VCaP (cell line): Measurements from ENCODE around the gene DNAJA2.
A peak's percentile ranks its signal among the peaks of the same experiment; 100 is the strongest.

ENCODE experiments used
- H3K27ac ChIP-seq: fragments of 450-650 bp; 2 replicates; pipeline ENCODE4 v1.5.1; 2017
- TF ChIP-seq, protein P1 (sequence below): fragments of 450-650 bp; conservative IDR thresholded peaks from 2 replicates; pipeline ENCODE4 v1.5.1; 2017; ENCODE audit warnings: mild to moderate bottlenecking, moderate library complexity

Gene DNAJA2

DNA sequence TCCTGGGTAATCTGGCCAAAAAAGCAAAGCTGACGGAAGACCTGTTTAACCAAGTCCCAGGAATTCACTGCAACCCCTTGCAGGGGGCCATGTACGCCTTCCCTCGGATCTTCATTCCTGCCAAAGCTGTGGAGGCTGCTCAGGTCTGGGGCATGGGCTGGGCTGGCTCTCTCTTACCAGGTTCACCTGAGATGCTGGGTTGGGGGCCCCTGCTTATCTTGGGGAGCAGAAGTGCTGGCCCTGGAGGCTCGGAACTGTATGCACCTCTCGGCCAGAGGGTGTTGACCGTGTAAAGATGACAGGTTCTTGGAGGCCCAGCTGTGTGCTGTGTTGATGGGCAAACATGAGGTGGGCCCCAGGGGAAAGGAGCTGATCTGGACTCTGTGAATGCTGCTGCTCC is 49.1 kb downstream of the DNAJA2 start:
- peak overlapping the region; percentile 14; the same call in 1 of the 2 replicates for H3K27ac ChIP-seq
- TF ChIP-seq, protein P1, sequence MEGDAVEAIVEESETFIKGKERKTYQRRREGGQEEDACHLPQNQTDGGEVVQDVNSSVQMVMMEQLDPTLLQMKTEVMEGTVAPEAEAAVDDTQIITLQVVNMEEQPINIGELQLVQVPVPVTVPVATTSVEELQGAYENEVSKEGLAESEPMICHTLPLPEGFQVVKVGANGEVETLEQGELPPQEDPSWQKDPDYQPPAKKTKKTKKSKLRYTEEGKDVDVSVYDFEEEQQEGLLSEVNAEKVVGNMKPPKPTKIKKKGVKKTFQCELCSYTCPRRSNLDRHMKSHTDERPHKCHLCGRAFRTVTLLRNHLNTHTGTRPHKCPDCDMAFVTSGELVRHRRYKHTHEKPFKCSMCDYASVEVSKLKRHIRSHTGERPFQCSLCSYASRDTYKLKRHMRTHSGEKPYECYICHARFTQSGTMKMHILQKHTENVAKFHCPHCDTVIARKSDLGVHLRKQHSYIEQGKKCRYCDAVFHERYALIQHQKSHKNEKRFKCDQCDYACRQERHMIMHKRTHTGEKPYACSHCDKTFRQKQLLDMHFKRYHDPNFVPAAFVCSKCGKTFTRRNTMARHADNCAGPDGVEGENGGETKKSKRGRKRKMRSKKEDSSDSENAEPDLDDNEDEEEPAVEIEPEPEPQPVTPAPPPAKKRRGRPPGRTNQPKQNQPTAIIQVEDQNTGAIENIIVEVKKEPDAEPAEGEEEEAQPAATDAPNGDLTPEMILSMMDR, result no peak

DNA sequence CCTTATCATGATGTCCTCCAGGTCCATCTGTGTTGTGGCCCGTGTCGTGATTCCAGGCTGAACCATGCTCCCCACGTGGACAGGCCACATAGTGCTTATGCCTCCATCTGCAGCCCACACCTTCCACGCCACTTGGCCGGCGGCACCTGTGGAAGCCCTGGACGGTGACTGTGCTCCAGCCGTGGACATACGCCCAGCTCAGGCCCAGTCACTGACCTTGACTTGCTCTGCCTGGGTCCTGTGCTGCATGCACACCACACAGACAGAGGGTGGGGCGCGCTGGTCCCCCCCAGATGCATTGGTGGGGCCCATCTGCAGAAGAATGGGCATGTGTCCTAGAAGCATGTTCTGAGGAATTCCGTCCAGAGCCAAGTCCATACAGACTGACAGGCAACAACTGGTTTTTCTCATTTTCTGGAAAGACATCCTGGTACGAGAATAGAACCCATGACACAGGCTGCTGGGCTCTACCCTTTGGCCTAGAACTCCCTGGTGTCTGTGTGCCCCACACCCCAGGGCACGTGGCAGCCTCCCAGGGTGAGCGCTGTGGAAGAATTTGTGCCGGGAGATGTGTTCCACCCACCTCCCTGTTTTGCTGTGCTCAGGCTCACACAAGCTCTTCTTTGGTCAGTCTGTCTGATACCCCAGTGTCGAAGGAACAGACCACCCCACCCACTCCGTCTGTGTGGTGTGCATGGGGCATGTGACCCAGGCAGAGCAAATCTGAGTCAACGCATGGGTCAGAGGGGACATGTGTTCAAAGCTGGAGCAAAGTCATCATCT is 49.8 kb downstream of the DNAJA2 start:
- no peak overlapping the region; the same call in 1 of the 2 replicates for H3K27ac ChIP-seq
- TF ChIP-seq, protein P1, result no peak

DNA sequence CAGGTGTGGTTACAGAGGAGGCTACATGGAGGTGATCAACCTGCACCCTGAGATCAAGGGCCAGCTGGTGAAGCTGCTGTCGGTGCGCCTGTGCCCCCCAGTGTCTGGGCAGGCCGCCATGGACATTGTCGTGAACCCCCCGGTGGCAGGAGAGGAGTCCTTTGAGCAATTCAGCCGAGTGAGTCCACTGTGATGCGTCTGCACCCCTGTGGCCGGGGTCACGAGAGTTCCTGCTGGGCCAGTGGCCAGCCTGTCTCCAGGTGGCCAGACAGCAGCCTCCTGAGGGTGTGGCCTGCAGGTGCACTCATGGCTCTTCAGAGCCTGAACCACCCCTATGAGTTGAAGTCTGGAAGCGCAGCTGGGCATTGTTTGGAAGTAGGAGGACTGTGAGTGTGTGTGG is 51.2 kb downstream of the DNAJA2 start:
- TF ChIP-seq, protein P1, result no peak
- H3K27ac ChIP-seq, result peak overlapping the region; percentile 90

DNA sequence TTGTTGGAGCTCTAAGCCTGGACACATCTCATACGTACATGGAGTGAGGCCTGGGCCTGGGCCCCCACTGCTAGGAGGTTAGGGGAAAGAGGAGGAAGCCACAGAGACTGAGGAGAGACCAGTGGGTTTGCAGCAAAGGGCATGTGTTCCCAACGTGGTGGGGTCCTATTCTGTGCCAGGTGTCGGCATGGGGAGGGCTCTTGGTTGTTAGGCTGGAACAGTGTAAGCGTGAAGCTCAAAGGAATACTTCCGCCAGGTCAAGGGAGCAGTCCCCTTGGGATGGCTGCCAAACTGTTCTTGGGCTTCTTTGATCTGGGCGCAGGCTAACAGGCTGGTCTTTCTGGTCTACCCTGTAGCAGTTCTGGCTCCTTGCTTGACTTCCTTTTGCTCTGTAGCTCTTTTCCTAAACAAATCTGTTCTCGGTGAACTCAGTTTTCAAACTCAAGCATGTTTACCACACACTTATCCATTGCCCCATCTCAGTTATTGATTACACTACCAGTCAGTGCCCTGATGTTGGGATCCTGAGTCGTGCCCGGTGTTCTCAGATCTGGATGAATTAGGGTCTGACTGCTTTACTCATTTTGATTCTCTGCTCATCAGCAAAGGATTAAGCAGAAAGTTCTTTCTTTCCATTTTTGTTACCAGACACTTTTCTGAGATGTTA is 52.9 kb downstream of the DNAJA2 start:
- peak overlapping the region; percentile 90 for H3K27ac ChIP-seq
- TF ChIP-seq, protein P1, result no peak

DNA sequence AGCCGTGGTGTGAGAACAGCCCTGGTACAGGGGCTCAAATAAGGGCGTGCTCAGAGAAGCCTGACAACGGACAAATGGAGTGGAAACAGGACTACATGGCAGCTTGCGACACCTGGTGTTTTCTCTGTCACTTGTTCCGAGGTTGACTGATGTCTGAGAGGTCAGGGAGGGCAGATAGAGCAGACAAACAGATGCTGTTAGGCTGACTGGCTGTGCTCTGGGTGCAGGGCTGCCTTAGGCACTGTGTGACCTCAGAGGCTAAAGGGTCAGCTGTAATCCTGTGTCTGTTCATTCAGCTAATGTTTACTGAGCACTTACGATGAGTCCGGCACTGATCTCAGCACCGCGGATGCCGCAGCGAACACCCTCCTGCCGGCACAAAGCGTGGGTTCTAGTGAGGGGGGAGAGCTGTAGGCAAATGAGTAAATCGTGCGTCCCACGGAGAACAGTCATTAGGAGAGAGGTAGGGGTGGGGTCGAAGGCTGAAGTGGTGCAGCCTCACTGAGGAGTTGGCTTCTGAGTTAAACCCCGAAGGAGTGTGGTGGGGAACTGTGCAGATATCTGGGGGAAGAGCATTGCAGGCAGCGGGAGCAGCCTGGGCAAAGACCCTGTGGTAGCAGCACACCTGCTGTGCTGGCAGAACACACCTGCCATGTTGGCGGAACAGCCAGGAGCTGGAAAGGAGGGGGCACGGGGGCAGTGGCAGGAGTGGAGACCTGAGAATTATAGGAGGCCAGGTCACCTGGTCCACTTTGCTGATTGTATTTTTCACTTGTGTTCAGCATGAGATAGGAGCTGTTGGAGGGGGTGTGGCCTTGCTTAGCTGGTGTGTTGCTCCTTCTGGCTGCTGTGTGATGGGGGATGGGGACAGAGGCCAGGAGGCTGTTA is 54.3 kb downstream of the DNAJA2 start:
- peak overlapping the region; percentile 90 for H3K27ac ChIP-seq
- TF ChIP-seq, protein P1, result no peak

DNA sequence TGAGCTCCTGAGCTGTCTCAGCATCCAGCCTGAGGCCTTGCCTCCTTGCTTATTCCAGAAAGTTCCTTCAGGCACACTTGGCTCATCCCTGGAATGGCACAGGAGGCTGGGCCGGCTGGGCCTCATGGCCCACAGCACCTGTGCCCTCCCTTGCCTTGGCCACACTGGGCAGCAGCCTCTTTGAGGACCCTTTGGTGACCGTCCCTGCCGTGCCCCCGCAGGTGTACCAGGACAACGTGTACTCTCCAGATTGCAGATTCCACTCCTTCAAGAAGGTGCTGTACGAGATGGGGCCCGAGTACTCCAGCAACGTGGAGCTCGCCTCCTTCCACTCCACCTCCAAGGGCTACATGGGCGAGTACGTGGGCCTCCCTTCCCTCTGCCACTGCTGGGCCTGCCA is 55.1 kb downstream of the DNAJA2 start:
- H3K27ac ChIP-seq, result peak overlapping the region; percentile 90

More for the DNA sequence above, 55.1 kb downstream of the DNAJA2 start:
- TF ChIP-seq, protein P1, result no peak
